ENCODE data around the gene TRRAP.

GRCh38 chr7:99027241-99027640, 148.9 kb downstream of the TRRAP start:
- TF ChIP-seq CTCF (IDR thresholded peaks at IDR 0.05), result no peak
- TF ChIP-seq POLR2A (IDR thresholded peaks at IDR 0.05), result no peak
